H1 (cell line): ENCODE measurements around the gene C2orf42. TPM values are rescaled to one million over a fixed set of nuclear protein-coding genes. Genes with fewer than 3 reads are reported as not detected.

ENCODE experiments used
- CTCF ChIA-PET: fragments of 300-600 bp; sonication (Branson Sonifier 250); formaldehyde crosslinking; loops from one replicate; lab custom pipeline; 2021; ENCODE audit not compliant: partially characterized antibody; lab: Charles Lee
- POLR2A ChIA-PET: fragments of 300-600 bp; sonication (Branson Sonifier 250); formaldehyde crosslinking; loops from one replicate; lab custom pipeline; 2021; ENCODE audit warnings: inconsistent platforms; ENCODE audit not compliant: partially characterized antibody; lab: Charles Lee
- DNase-seq, 2 experiments: peaks; one replicate each; pipeline versions ENCODE4 v3.0.0 to v3.0.0-alpha.2; 2010 to 2022; ENCODE audit warnings: low spot score in 2 of 2, low read depth in 1 of 2, mixed read lengths in 1 of 2
- FAIRE-seq: peaks from 2 replicates; lab custom pipeline; 2011; peaks lifted over from hg19 to GRCh38; lab: Jason Lieb, UNC
- H2AFZ ChIP-seq: 2 replicates; pipeline ENCODE4 v1.8.1; 2012; ENCODE audit warnings: low read length, inconsistent platforms
- H2AK5ac ChIP-seq: 2 replicates; pipeline ENCODE4 v1.6.1; 2013; ENCODE audit warnings: low read depth, low read length
- H2BK120ac ChIP-seq: replicated peaks from 2 replicates; pipeline ENCODE3; 2013; ENCODE audit warnings: low read depth, low read length, inconsistent platforms
- H2BK12ac ChIP-seq: 2 replicates; pipeline ENCODE4 v1.6.1; 2013; ENCODE audit warnings: low read depth, low read length
- H2BK15ac ChIP-seq: 2 replicates; pipeline ENCODE4 v1.6.1; 2013; ENCODE audit warnings: low read length
- H2BK20ac ChIP-seq: 2 replicates; pipeline ENCODE4 v1.6.1; 2013; ENCODE audit warnings: low read length
- H2BK5ac ChIP-seq: 2 replicates; pipeline ENCODE4 v1.6.1; 2013; ENCODE audit warnings: low read depth, low read length
- H3K14ac ChIP-seq: 2 replicates; pipeline ENCODE4 v1.6.1; 2013; ENCODE audit warnings: inconsistent platforms; ENCODE audit not compliant: insufficient read length
- H3K18ac ChIP-seq: 2 replicates; pipeline ENCODE4 v1.6.1; 2013; ENCODE audit warnings: low read length; ENCODE audit errors: extremely low read depth
- H3K23ac ChIP-seq: 2 replicates; pipeline ENCODE4 v1.6.1; 2013; ENCODE audit warnings: inconsistent platforms; ENCODE audit not compliant: insufficient read length
- H3K23me2 ChIP-seq: 2 replicates; pipeline ENCODE4 v1.6.1; 2013; ENCODE audit warnings: low read depth, low read length
- H3K27ac ChIP-seq: 2 replicates; pipeline ENCODE4 v1.6.1; 2011; ENCODE audit warnings: low read depth, low read length, inconsistent platforms
- H3K27me3 ChIP-seq, 4 experiments: replicated peaks in 1 of 4; 1 replicate in 1 of 4; 2 replicates in 3 of 4; pipeline versions ENCODE4 v1.6.1 to v1.8.1; 2011 to 2013; ENCODE audit warnings: low read length in 3 of 4, mild to moderate bottlenecking in 3 of 4, inconsistent platforms in 2 of 4, mixed read lengths in 2 of 4, moderate library complexity in 1 of 4; ENCODE audit not compliant: control insufficient read depth in 3 of 4, insufficient read depth in 3 of 4; ENCODE audit errors: extremely low read depth in 1 of 4
- H3K36me3 ChIP-seq, 4 experiments: 2 replicates each; pipeline versions ENCODE4 v1.6.1 to v1.8.1; 2011 to 2013; ENCODE audit warnings: mild to moderate bottlenecking in 4 of 4, low read length in 3 of 4, moderate library complexity in 2 of 4, control low read depth in 1 of 4, inconsistent platforms in 1 of 4; ENCODE audit not compliant: insufficient read depth in 4 of 4, control insufficient read depth in 2 of 4
- H3K4ac ChIP-seq: replicated peaks from 2 replicates; pipeline ENCODE3; 2013; ENCODE audit warnings: low read length, low read depth, mixed read lengths, inconsistent platforms; ENCODE audit not compliant: insufficient read length
- H3K4me1 ChIP-seq, 4 experiments: replicated peaks in 1 of 4; 1 replicate in 1 of 4; 2 replicates in 3 of 4; pipeline versions ENCODE4 v1.6.1 to v1.8.1; 2011 to 2013; ENCODE audit warnings: low read length in 3 of 4, inconsistent platforms in 2 of 4, mixed read lengths in 1 of 4; ENCODE audit not compliant: insufficient read depth in 4 of 4, control insufficient read depth in 3 of 4
- H3K4me2 ChIP-seq, 2 experiments: 2 replicates each; pipeline versions ENCODE4 v1.6.1 to v1.8.1; 2011 to 2013; ENCODE audit warnings: low read depth in 2 of 2, low read length in 2 of 2, control low read depth in 1 of 2, inconsistent platforms in 1 of 2, mild to moderate bottlenecking in 1 of 2; ENCODE audit not compliant: insufficient read depth in 1 of 2
- H3K4me3 ChIP-seq, 4 experiments: fragments of 200-600, 300-600 bp in 1 of 4; sonication (generic), shearing (Covaris generic), sonication (Bioruptor Twin) in 1 of 4; 2 replicates each; pipeline versions ENCODE4 v1.5.1 to v1.8.1; 2011 to 2016; ENCODE audit warnings: low read length in 4 of 4, low read depth in 3 of 4, control low read depth in 2 of 4, inconsistent platforms in 2 of 4, mild to moderate bottlenecking in 2 of 4, mixed read lengths in 1 of 4, moderate library complexity in 1 of 4; ENCODE audit not compliant: insufficient read depth in 2 of 4; ENCODE audit errors: extremely low read depth in 1 of 4
- H3K56ac ChIP-seq: replicated peaks from 2 replicates; pipeline ENCODE3; 2013; ENCODE audit warnings: low read depth, mild to moderate bottlenecking, mixed read lengths, low read length, inconsistent platforms; ENCODE audit not compliant: insufficient read length
- H3K79me1 ChIP-seq: 2 replicates; pipeline ENCODE4 v1.6.1; 2013; ENCODE audit warnings: low read depth, low read length, control low read depth
- H3K79me2 ChIP-seq, 2 experiments: 2 replicates each; pipeline versions ENCODE4 v1.6.1 to v1.8.1; 2012 to 2013; ENCODE audit warnings: low read length in 2 of 2, mild to moderate bottlenecking in 2 of 2, inconsistent platforms in 1 of 2; ENCODE audit not compliant: insufficient read depth in 2 of 2, control insufficient read depth in 1 of 2
- H3K9ac ChIP-seq, 4 experiments: replicated peaks in 1 of 4; 1 replicate in 1 of 4; 2 replicates in 3 of 4; pipeline versions ENCODE4 v1.6.1 to v1.8.1; 2011 to 2013; ENCODE audit warnings: low read depth in 3 of 4, low read length in 3 of 4, control low read depth in 2 of 4, mild to moderate bottlenecking in 2 of 4, moderate library complexity in 2 of 4, inconsistent platforms in 1 of 4; ENCODE audit errors: extremely low read depth in 1 of 4
- H3K9me3 ChIP-seq, 2 experiments: 2 replicates each; pipeline versions ENCODE4 v1.6.1 to v1.8.1; 2012 to 2013; ENCODE audit warnings: mild to moderate bottlenecking in 2 of 2, moderate library complexity in 2 of 2, control low read depth in 1 of 2, inconsistent platforms in 1 of 2, low read depth in 1 of 2, low read length in 1 of 2, mixed read lengths in 1 of 2; ENCODE audit not compliant: insufficient read depth in 2 of 2
- H4K20me1 ChIP-seq, 2 experiments: replicated peaks in 1 of 2; 2 replicates each; pipeline versions ENCODE3 to v1.8.1; 2011 to 2013; ENCODE audit warnings: inconsistent platforms in 2 of 2, low read length in 2 of 2, mild to moderate bottlenecking in 1 of 2; ENCODE audit not compliant: insufficient read depth in 2 of 2, control insufficient read depth in 1 of 2
- H4K5ac ChIP-seq: 2 replicates; pipeline ENCODE4 v1.6.1; 2013; ENCODE audit warnings: low read length, low read depth, mixed read lengths, inconsistent platforms; ENCODE audit not compliant: insufficient read length
- H4K8ac ChIP-seq: 2 replicates; pipeline ENCODE4 v1.8.0; 2013; ENCODE audit warnings: mild to moderate bottlenecking, moderate library complexity, low read length, inconsistent platforms; ENCODE audit not compliant: insufficient read depth; ENCODE audit errors: extremely low read depth
- H4K91ac ChIP-seq: replicated peaks from 2 replicates; pipeline ENCODE3; 2013; ENCODE audit warnings: low read length, mixed read lengths, inconsistent platforms; ENCODE audit not compliant: insufficient read length
- BCL11A ChIP-seq, 2 experiments: IDR thresholded peaks; one replicate each; pipeline ENCODE4 v1.6.1; 2011; ENCODE audit warnings: low read depth in 2 of 2, low read length in 2 of 2, mild to moderate bottlenecking in 2 of 2
- EP300 ChIP-seq, 2 experiments: IDR thresholded peaks; 1 replicate in 1 of 2; 2 replicates in 1 of 2; pipeline ENCODE4 v1.6.1; 2011 to 2012; ENCODE audit warnings: low read depth in 2 of 2, low read length in 2 of 2, mild to moderate bottlenecking in 2 of 2, borderline replicate concordance in 1 of 2, inconsistent platforms in 1 of 2, moderate library complexity in 1 of 2
- JUND ChIP-seq: IDR thresholded peaks from 2 replicates; pipeline ENCODE4 v1.6.1; 2011; ENCODE audit warnings: mild to moderate bottlenecking, improper control_type of control experiment, low read length
- MAFK ChIP-seq: IDR thresholded peaks from 2 replicates; pipeline ENCODE4 v1.6.1; 2012; ENCODE audit warnings: low read depth, mild to moderate bottlenecking, improper control_type of control experiment, low read length
- MAX ChIP-seq: IDR thresholded peaks from 2 replicates; pipeline ENCODE4 v1.6.1; 2012; ENCODE audit warnings: inconsistent platforms
- PHF8 ChIP-seq: fragments of 200-600 bp; sonication (generic); conservative IDR thresholded peaks from 2 replicates; pipeline ENCODE4 v1.7.1; 2012; ENCODE audit warnings: low read depth, mild to moderate bottlenecking, inconsistent platforms, low read length, moderate library complexity
- SIN3A ChIP-seq, 2 experiments: IDR thresholded peaks in 1 of 2; conservative IDR thresholded peaks in 1 of 2; 2 replicates each; pipeline ENCODE4 v1.6.1; 2011 to 2012; ENCODE audit warnings: low read length in 2 of 2, improper control_type of control experiment in 1 of 2, low read depth in 1 of 2, mild to moderate bottlenecking in 1 of 2
- SUZ12 ChIP-seq: fragments of 200-600 bp; sonication (generic); IDR thresholded peaks from 2 replicates; pipeline ENCODE4 v1.6.1; 2012; ENCODE audit warnings: mild to moderate bottlenecking, inconsistent platforms, low read length, moderate library complexity, mixed read lengths
- TEAD4 ChIP-seq: IDR thresholded peaks from 2 replicates; pipeline ENCODE4 v1.6.1; 2012; ENCODE audit warnings: low read depth, low read length, inconsistent platforms, mixed read lengths
- USF2 ChIP-seq: IDR thresholded peaks from 2 replicates; pipeline ENCODE4 v1.6.1; 2011; ENCODE audit warnings: low read length, improper control_type of control experiment
- WGBS, 2 experiments: shearing (Covaris generic) in 1 of 2; methylation state at CpG; one replicate each; pipeline versions ENCODE4 v1.1.6 to v1.1.7; 2013 to 2015; ENCODE audit warnings: low lambda C conversion rate in 2 of 2, mixed read lengths in 2 of 2, inconsistent platforms in 1 of 2, low coverage in 1 of 2, missing lambda C conversion rate in 1 of 2; ENCODE audit not compliant: insufficient replicate concordance in 2 of 2, insufficient coverage in 1 of 2, insufficient read length in 1 of 2; ENCODE audit errors: extremely low coverage in 1 of 2, missing lambda C conversion rate in 1 of 2; 5-methylcytosine and 5-hydroxymethylcytosine counted together
- polyA plus RNA-seq, 7 experiments: library from polyadenylated mRNA; depleted of rRNA in 3 of 7; stranded (reverse) in 5 of 7; unstranded in 2 of 7; fragments of >200 nt in 5 of 7; fragments of 200-250 nt in 2 of 7; gene quantifications; 1 replicate in 5 of 7; 2 replicates in 1 of 7; 4 replicates in 1 of 7; pipeline versions ENCODE4 v1.2.1 to v1.2.3, GENCODE V29; 2011 to 2013; ENCODE audit warnings: missing spikeins in 2 of 7, mixed read lengths in 2 of 7
- total RNA-seq: library from RNA; stranded (reverse); fragmentation: NEBNext Ultra II Directional; extraction: Animal tissue kit (Norgen Biotek cat#: 25700); gene quantifications from 2 replicates; pipeline ENCODE4 v1.2.1, GENCODE V29; 2021

The C2orf42 gene
- total and polyA plus RNA-seq, 2 of the 8 experiments (the other 6 are each of a cell fraction or from before 2014, with no cell fraction given): 3.9 to 10.7 TPM

- FAIRE-seq (peak; percentile 60), DNase-seq (no peak)
- no peak overlapping the region for H2BK12ac ChIP-seq
- POLR2A ChIA-PET: interaction anchor here (1.0 to 1.5 kb wide), 3 partner anchors 9 to 38 kb away, joined by 4 to 5 read pairs (median 4); partner anchors contain the start of gene C2orf42
- no peak overlapping the region for H3K4ac ChIP-seq
- H4K91ac ChIP-seq: no peak overlapping the region
- no peak overlapping the region for H3K27ac ChIP-seq
- H4K20me1 ChIP-seq: peaks cover 0 to 2% of the 10 kb centered on the region in 2 experiments
- H2BK5ac ChIP-seq: no peak overlapping the region
- H3K4me3 ChIP-seq: no peak overlapping the region
- no peaks in the 10 kb centered on the region for H3K27me3 ChIP-seq
- H3K79me1 ChIP-seq: no peaks in the 10 kb centered on the region
- no peak overlapping the region for H3K23ac ChIP-seq
- H3K9me3 ChIP-seq: no peaks in the 10 kb centered on the region
- no peak overlapping the region for H4K5ac ChIP-seq
- WGBS, 2 experiments: 89% methylated on average over 2 of the region's 2 CpGs; no CpG with 5 or more reads in 1 of the 2 experiments
- peaks cover 5 to 69% (median 30%) of the 10 kb centered on the region in 4 experiments for H3K36me3 ChIP-seq
- H3K56ac ChIP-seq: no peak overlapping the region
- H4K8ac ChIP-seq: no peak overlapping the region
- H2AK5ac ChIP-seq: no peak overlapping the region
- no peak overlapping the region for H3K4me2 ChIP-seq
- H3K18ac ChIP-seq: no peak overlapping the region
- no peak overlapping the region for H2BK20ac ChIP-seq
- H3K23me2 ChIP-seq: no peaks in the 10 kb centered on the region
- H2BK15ac ChIP-seq: no peak overlapping the region
- TF ChIP-seq EP300 (IDR thresholded peaks at IDR 0.05; ENCODE audit: borderline replicate concordance in 1 of 2, low read depth in 2 of 2, low read length in 2 of 2) (no peak), TEAD4 (no peak), USF2 (no peak), SUZ12 (no peak), MAX (no peak), MAFK (no peak), BCL11A (IDR thresholded peaks at IDR 0.05; ENCODE audit: low read depth in 2 of 2, low read length in 2 of 2) (no peak), JUND (no peak), PHF8 (no peak), SIN3A (conservative IDR thresholded peaks at IDR 0.05 in 1 of 2, IDR thresholded peaks at IDR 0.05 in 1 of 2; ENCODE audit: low read depth in 1 of 2, low read length in 2 of 2) (no peak)
- CTCF ChIA-PET: interaction anchor here (1.2 kb wide), 1 partner anchor 8 kb away, joined by 5 read pairs; no protein-coding TSS in a partner anchor
- H3K14ac ChIP-seq: no peak overlapping the region
- H3K79me2 ChIP-seq: no peaks in the 10 kb centered on the region
- H3K9ac ChIP-seq: no peak overlapping the region
- H2BK120ac ChIP-seq: no peak overlapping the region
- H3K4me1 ChIP-seq: no peaks in the 10 kb centered on the region
- H2AFZ ChIP-seq: no peak overlapping the region
Measured at GRCh38 chr2:70211595-70211994, 20.8 kb upstream of the C2orf42 start.
